K562 (cell line): ENCODE data around the gene UBE2E3. TPM values are rescaled to one million over a fixed set of nuclear protein-coding genes. Genes with fewer than 3 reads are reported as not detected.

ENCODE experiments used
- DACH1 ChIP-seq: fragments of 450-650 bp; IDR thresholded peaks from 2 replicates; pipeline ENCODE4 v1.6.1; 2018; ENCODE audit not compliant: partially characterized antibody
- GABPA ChIP-seq: fragments of 200-800 bp; sonication (Bioruptor generic); conservative IDR thresholded peaks from 2 replicates; pipeline ENCODE4 v1.6.1; 2016; ENCODE audit warnings: low read depth, missing genetic modification characterization, missing compliant biosample characterization
- HNRNPH1 ChIP-seq: fragments of 200-400 bp; formaldehyde crosslinking; optimal IDR thresholded peaks from 2 replicates; pipeline ENCODE3; 2017; ENCODE audit warnings: low read depth, mild to moderate bottlenecking, low read length, moderate library complexity
- LCOR ChIP-seq: sonication (generic); formaldehyde crosslinking; IDR thresholded peaks from 2 replicates; pipeline ENCODE4 v1.8.0; 2022; ENCODE audit warnings: mild to moderate bottlenecking, missing genetic modification reagents
- MAFK ChIP-seq: IDR thresholded peaks from 2 replicates; pipeline ENCODE4 v1.6.1; 2011; ENCODE audit warnings: low read length, improper control_type of control experiment
- MBD1 ChIP-seq: fragments of 250-450 bp; sonication (Bioruptor Pico); IDR thresholded peaks from 2 replicates; pipeline ENCODE4 v1.8.0; 2022; ENCODE audit warnings: inconsistent platforms
- NR4A1 ChIP-seq, 2 experiments: fragments of 250-450 bp in 1 of 2; fragments of 450-650 bp in 1 of 2; sonication (Bioruptor Pico) in 1 of 2; IDR thresholded peaks; 2 replicates each; pipeline versions ENCODE4 v1.4.0 to v1.6.1; 2016 to 2020; ENCODE audit warnings: mild to moderate bottlenecking in 2 of 2, missing compliant biosample characterization in 1 of 2, missing genetic modification characterization in 1 of 2, moderate library complexity in 1 of 2
- NRF1 ChIP-seq, 2 experiments: fragments of 450-650 bp; IDR thresholded peaks in 1 of 2; conservative IDR thresholded peaks in 1 of 2; 2 replicates each; pipeline ENCODE4 v1.6.1; 2014; ENCODE audit warnings: mild to moderate bottlenecking in 2 of 2
- RUNX1 ChIP-seq: sonication (generic); IDR thresholded peaks from 2 replicates; pipeline ENCODE4 v1.6.1; 2016; ENCODE audit warnings: antibody characterized with exemption, low read depth
- TEAD1 ChIP-seq, 2 experiments: fragments of 450-650 bp in 1 of 2; sonication (generic) in 1 of 2; formaldehyde crosslinking; IDR thresholded peaks; 2 replicates each; pipeline versions ENCODE4 v1.4.0 to v1.8.0; 2020 to 2022; ENCODE audit warnings: mild to moderate bottlenecking in 2 of 2, missing genetic modification reagents in 1 of 2
- THAP7 ChIP-seq: fragments of 250-450 bp; sonication (Bioruptor Pico); IDR thresholded peaks from 2 replicates; pipeline ENCODE4 v1.5.0; 2021
- ZFPM2 ChIP-seq: fragments of 250-450 bp; sonication (Bioruptor Pico); IDR thresholded peaks from 2 replicates; pipeline ENCODE4 v1.5.1; 2022; ENCODE audit warnings: mild to moderate bottlenecking
- ZHX1 ChIP-seq: fragments of 150-350 bp; conservative IDR thresholded peaks from 2 replicates; pipeline ENCODE4 v1.6.1; 2014; ENCODE audit warnings: low read length
- ZNF280A ChIP-seq: fragments of 450-650 bp; IDR thresholded peaks from 2 replicates; pipeline ENCODE4 v1.6.1; 2018; ENCODE audit warnings: mild to moderate bottlenecking, low read depth; ENCODE audit not compliant: partially characterized antibody
- polyA plus RNA-seq, 8 experiments: library from polyadenylated mRNA; depleted of rRNA in 4 of 8; stranded (reverse) in 5 of 8; unstranded in 3 of 8; fragments of >200 nt; fragmentation: Nextera tagmentation in 2 of 8; fragmentation: Illumina TruSeq in 1 of 8; extraction: Ambion mirVana in 2 of 8; extraction: Trizol in 1 of 8; gene quantifications; 2 replicates each; pipeline versions ENCODE4 v1.2.1 to v1.2.3, GENCODE V29; 2011 to 2014; ENCODE audit warnings: inconsistent platforms in 1 of 8, missing spikeins in 1 of 8
- total RNA-seq, 7 experiments: library from RNA; depleted of rRNA in 6 of 7; stranded (reverse); fragments of >200 nt in 6 of 7; fragmentation: Illumina TruSeq in 2 of 7; extraction: Trizol in 2 of 7; gene quantifications; 2 replicates each; pipeline versions ENCODE4 v1.2.1 to v1.2.3, GENCODE V29; 2011 to 2021; ENCODE audit warnings: low replicate concordance in 1 of 7
- TF ChIP-seq, protein P1 (sequence below): fragments of 250-450 bp; sonication (Bioruptor Pico); IDR thresholded peaks from 2 replicates; pipeline ENCODE4 v1.5.1; 2021; ENCODE audit warnings: mild to moderate bottlenecking

The UBE2E3 gene
- total and polyA plus RNA-seq, 9 of the 15 experiments (the other 6 are each of a cell fraction or from before 2014, with no cell fraction given) = 58.2 to 173 (median 78.0) TPM

- no peak for TF ChIP-seq ZHX1
- no peak for TF ChIP-seq ZNF280A
- no peak for TF ChIP-seq ZFPM2 (CRISPR knock-in tag)
- TF ChIP-seq HNRNPH1 = no peak
- TF ChIP-seq, protein P1, sequence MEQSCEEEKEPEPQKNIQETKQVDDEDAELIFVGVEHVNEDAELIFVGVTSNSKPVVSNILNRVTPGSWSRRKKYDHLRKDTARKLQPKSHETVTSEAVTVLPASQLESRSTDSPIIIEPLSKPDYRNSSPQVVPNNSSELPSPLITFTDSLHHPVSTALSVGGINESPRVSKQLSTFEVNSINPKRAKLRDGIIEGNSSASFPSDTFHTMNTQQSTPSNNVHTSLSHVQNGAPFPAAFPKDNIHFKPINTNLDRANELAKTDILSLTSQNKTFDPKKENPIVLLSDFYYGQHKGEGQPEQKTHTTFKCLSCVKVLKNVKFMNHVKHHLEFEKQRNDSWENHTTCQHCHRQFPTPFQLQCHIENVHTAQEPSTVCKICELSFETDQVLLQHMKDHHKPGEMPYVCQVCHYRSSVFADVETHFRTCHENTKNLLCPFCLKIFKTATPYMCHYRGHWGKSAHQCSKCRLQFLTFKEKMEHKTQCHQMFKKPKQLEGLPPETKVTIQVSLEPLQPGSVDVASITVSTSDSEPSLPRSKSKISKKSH (CRISPR knock-in tag) = no peak
- no peak for TF ChIP-seq THAP7 (CRISPR knock-in tag)
- no peak for TF ChIP-seq NR4A1 (CRISPR knock-in tag; IDR thresholded peaks at IDR 0.05)
- no peak for TF ChIP-seq NR4A1 (tag; IDR thresholded peaks at IDR 0.05)
- TF ChIP-seq MBD1 (CRISPR knock-in tag) = no peak
- TF ChIP-seq MAFK = no peak
- TF ChIP-seq GABPA (tag) = no peak
- no peak for TF ChIP-seq DACH1
- TF ChIP-seq TEAD1 (CRISPR knock-in tag; IDR thresholded peaks at IDR 0.05) = 0 out of 4 replicates have a peak, but pooled peaks of 1 of the 2 experiments have one; percentile 31
- 0 out of 2 replicates have a peak, but pooled peaks have one; percentile 32 for TF ChIP-seq LCOR (CRISPR knock-in tag)
- TF ChIP-seq RUNX1 = no peak
- TF ChIP-seq NRF1 (conservative IDR thresholded peaks at IDR 0.05 in 1 of 2, IDR thresholded peaks at IDR 0.05 in 1 of 2) = no peak
Measured at GRCh38 chr2:180983468-180984242, 3.2 kb downstream of the UBE2E3 start (continued).
